Measurements from ENCODE around the gene THTPA.

- TF ChIP-seq, protein P1, sequence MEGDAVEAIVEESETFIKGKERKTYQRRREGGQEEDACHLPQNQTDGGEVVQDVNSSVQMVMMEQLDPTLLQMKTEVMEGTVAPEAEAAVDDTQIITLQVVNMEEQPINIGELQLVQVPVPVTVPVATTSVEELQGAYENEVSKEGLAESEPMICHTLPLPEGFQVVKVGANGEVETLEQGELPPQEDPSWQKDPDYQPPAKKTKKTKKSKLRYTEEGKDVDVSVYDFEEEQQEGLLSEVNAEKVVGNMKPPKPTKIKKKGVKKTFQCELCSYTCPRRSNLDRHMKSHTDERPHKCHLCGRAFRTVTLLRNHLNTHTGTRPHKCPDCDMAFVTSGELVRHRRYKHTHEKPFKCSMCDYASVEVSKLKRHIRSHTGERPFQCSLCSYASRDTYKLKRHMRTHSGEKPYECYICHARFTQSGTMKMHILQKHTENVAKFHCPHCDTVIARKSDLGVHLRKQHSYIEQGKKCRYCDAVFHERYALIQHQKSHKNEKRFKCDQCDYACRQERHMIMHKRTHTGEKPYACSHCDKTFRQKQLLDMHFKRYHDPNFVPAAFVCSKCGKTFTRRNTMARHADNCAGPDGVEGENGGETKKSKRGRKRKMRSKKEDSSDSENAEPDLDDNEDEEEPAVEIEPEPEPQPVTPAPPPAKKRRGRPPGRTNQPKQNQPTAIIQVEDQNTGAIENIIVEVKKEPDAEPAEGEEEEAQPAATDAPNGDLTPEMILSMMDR (conservative IDR thresholded peaks at IDR 0.05): no peak
- no peak for TF ChIP-seq EZH2 (IDR thresholded peaks at IDR 0.05; ENCODE audit: low read depth)
Observed at GRCh38 chr14:23601845-23602180, 45.7 kb downstream of the THTPA start.
